Esophagus squamous epithelium (tissue), 5 donors: ENCODE data around the gene ARFGEF3. TPM values are rescaled to one million over a fixed set of nuclear protein-coding genes. Genes with fewer than 3 reads are reported as not detected.
"Not testable (repeated sequence)": the region's sequence is repeated elsewhere in the genome, so short reads cannot be mapped to it uniquely, and the experiment has no call there.

Source experiments
- DNase-seq: peaks from one replicate; lab custom pipeline; 2025; lab: John Stamatoyannopoulos, UW
- H3K27ac ChIP-seq, 4 donors: fragments of 200-600 bp; sonication (generic); one replicate each; pipeline ENCODE4 v1.5.1; 2016 to 2019; ENCODE audit warnings: mild to moderate bottlenecking in 1 of 4
- H3K27me3 ChIP-seq, 4 donors: fragments of 200-600 bp; sonication (generic); 1 replicate in 3 of 4; 2 replicates in 1 of 4; pipeline versions ENCODE4 v1.5.1 to v1.6.0; 2017 to 2021; ENCODE audit warnings: antibody characterized with exemption in 1 of 4
- H3K36me3 ChIP-seq, 3 donors: fragments of 200-600 bp; sonication (generic); one replicate each; pipeline ENCODE4 v1.5.1; 2016 to 2019
- H3K4me1 ChIP-seq, 3 donors: fragments of 200-600 bp; sonication (generic); one replicate each; pipeline ENCODE4 v1.5.1; 2017 to 2019
- H3K4me3 ChIP-seq, 4 donors: fragments of 200-600 bp; sonication (generic); 1 replicate in 3 of 4; 2 replicates in 1 of 4; pipeline ENCODE4 v1.5.1; 2016 to 2019; ENCODE audit warnings: mild to moderate bottlenecking in 2 of 4, moderate library complexity in 1 of 4
- H3K9me3 ChIP-seq, 3 donors: fragments of 200-600 bp; sonication (generic); one replicate each; pipeline ENCODE4 v1.5.1; 2016 to 2019
- CTCF ChIP-seq, 6 experiments: fragments of 450-650 bp in 4 of 6; fragments of 200-600 bp in 2 of 6; sonication (generic) in 2 of 6; IDR thresholded peaks; one replicate each; pipeline ENCODE4 v1.5.1; 2016 to 2019; ENCODE audit warnings: antibody characterized with exemption in 6 of 6, mild to moderate bottlenecking in 4 of 6, moderate library complexity in 4 of 6
- POLR2A ChIP-seq, 4 donors: fragments of 450-650 bp; IDR thresholded peaks; one replicate each; pipeline ENCODE4 v1.6.1; 2017; ENCODE audit warnings: antibody characterized with exemption in 4 of 4, mild to moderate bottlenecking in 4 of 4, moderate library complexity in 3 of 4
- WGBS, 2 donors: methylation state at CpG; one replicate each; pipeline ENCODE4 v1.1.5; 2018; 5-methylcytosine and 5-hydroxymethylcytosine counted together
- intact Hi-C: fragments of 100-400 bp; cut with DNase I; formaldehyde crosslinking; loops from one replicate; pipeline ENCODE4 v1.15.0; 2022
- total RNA-seq, 4 donors: library from RNA; depleted of rRNA; stranded (reverse); fragments of >200 nt; gene quantifications; one replicate each; pipeline ENCODE4 v1.1.0, GENCODE V29; 2016
- donor health status: DM: yes; HTN: yes; CAD: no.

ARFGEF3 gene
- total RNA-seq, 4 donors from 2014 or later: 0.92 to 1.0 (median 0.99) TPM

GRCh38 chr6:138116661-138116999 is 45.1 kb upstream of the ARFGEF3 start:
- no peak for DNase-seq
- H3K27me3 ChIP-seq: peaks cover 0 to 9% (median 0%) of the 10 kb centered on the region in 4 donors
- 58 to 60% methylated on average over 3 of the region's 3 CpGs for WGBS, 2 donors
- no peak for TF ChIP-seq POLR2A (IDR thresholded peaks at IDR 0.05)
- no peak for TF ChIP-seq CTCF (IDR thresholded peaks at IDR 0.05)
- no peaks in the 10 kb centered on the region for H3K36me3 ChIP-seq
- H3K27ac ChIP-seq: no peak overlapping the region
- peaks cover 0 to 8% (median 0%) of the 10 kb centered on the region in 3 donors for H3K4me1 ChIP-seq
- no peak overlapping the region for H3K4me3 ChIP-seq
- no peaks in the 10 kb centered on the region for H3K9me3 ChIP-seq
- intact Hi-C loops: loop anchor here (10.0 kb wide), 3 partner anchors 168 to 648 kb away; partner anchors contain the start of gene HEBP2

DNA sequence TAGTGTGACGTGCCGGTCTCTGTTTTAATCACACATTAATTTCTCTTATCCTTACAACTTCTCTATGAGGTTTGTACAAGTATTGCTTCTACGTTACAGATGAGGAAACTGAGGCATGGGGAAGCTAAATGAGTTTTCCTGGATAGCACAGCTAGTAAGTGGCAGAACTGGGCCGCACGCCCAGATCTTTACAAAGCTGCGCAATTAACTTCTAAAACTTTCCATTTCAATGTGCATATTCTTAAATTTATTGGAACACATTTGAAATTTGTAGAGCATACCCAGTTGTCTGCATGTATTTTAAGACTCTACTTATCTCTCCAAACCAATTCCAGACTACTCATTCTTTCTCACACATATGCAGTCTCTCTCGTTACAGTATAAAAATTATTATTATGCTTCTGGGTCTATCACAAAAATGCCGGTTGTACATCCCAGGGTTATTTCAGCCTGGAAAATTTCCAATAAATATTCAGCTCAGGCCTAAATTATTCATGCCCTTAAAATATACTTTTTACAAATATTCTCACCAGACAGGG is 44.3 kb upstream of the ARFGEF3 start:
- no peak overlapping the region for H3K4me3 ChIP-seq
- no peaks in the 10 kb centered on the region for H3K9me3 ChIP-seq
- H3K4me1 ChIP-seq: peaks cover 0 to 8% (median 0%) of the 10 kb centered on the region in 3 donors
- 82 to 86% methylated on average over 8 of the region's 8 CpGs for WGBS, 2 donors
- H3K27me3 ChIP-seq: peaks cover 0 to 9% (median 0%) of the 10 kb centered on the region in 4 donors
- no peak overlapping the region for H3K27ac ChIP-seq
- intact Hi-C loops: loop anchor here (10.0 kb wide), 3 partner anchors 167 to 647 kb away; partner anchors contain the start of gene HEBP2
- no peaks in the 10 kb centered on the region for H3K36me3 ChIP-seq
- no peak for DNase-seq
- TF ChIP-seq POLR2A (IDR thresholded peaks at IDR 0.05) (no peak), CTCF (IDR thresholded peaks at IDR 0.05) (no peak)

- H3K27me3 ChIP-seq, H3K27ac ChIP-seq, H3K4me1 ChIP-seq, DNase-seq, H3K36me3 ChIP-seq, H3K9me3 ChIP-seq, H3K4me3 ChIP-seq: not testable (repeated sequence)
- intact Hi-C loops: loop anchor here (10.0 kb wide), 3 partner anchors 166 to 646 kb away; partner anchors contain the start of gene HEBP2
- WGBS, 2 donors: 71 to 81% methylated on average over 1 of the region's 1 CpG
Measured at GRCh38 chr6:138119229-138119628, 42.5 kb upstream of the ARFGEF3 start.

DNA sequence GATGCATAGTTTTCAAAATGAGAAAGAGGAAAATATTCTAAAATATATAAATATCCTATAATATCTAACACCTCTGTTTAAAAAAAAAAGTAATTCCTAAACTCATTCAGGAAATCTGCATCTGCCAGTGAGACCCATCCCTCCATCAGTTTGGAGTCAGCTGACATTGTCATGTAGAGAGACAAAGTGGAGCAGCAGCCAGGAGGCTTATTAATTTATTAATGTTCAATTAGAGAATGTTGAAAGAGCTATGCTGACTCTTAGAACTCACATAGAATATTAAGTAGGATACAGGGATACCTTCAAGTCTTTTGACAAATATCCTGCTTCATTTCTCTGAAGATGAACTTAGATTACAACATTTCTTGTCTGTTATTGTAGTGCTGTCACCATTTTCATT is 41.8 kb upstream of the ARFGEF3 start:
- Histone ChIP-seq H3K27me3 (peaks cover 0 to 6% (median 0%) of the 10 kb centered on the region in 4 donors), H3K4me3 (no peak overlapping the region), H3K27ac (no peak overlapping the region), H3K9me3 (no peaks in the 10 kb centered on the region), H3K36me3 (no peaks in the 10 kb centered on the region), H3K4me1 (peaks cover 0 to 8% (median 0%) of the 10 kb centered on the region in 3 donors)
- intact Hi-C loops: loop anchor here (10.0 kb wide), 3 partner anchors 165 to 645 kb away; partner anchors contain the start of gene HEBP2
- no peak for TF ChIP-seq CTCF (IDR thresholded peaks at IDR 0.05)
- TF ChIP-seq POLR2A (IDR thresholded peaks at IDR 0.05): no peak
- DNase-seq: no peak

DNA sequence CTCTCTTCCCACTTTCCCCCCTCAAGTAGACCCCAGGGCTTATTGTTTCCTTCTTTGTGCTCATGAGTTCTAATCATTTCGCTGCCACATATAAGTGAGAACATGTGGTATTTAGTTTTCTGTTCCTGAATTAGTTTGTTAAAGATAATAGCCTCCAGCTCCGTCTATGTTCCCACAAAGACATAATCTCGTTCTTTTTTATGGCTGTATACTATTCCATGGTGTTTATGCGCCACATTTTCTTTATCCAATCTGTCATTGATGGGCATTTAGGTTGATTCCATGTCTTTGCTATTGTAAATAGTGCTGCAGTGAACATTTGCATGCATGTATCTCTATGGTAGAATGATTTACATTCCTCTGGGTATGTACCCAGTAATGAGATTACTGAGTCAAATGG is 37.6 kb upstream of the ARFGEF3 start:
- Histone ChIP-seq H3K4me1 (no peaks in the 10 kb centered on the region), H3K36me3 (no peaks in the 10 kb centered on the region), H3K4me3 (no peak overlapping the region), H3K9me3 (no peaks in the 10 kb centered on the region), H3K27me3 (no peaks in the 10 kb centered on the region), H3K27ac (no peak overlapping the region)
- 73 to 85% methylated on average over 4 of the region's 4 CpGs for WGBS, 2 donors
- DNase-seq: no peak
- intact Hi-C loops: no loop called here
- TF ChIP-seq POLR2A (IDR thresholded peaks at IDR 0.05) (no peak), CTCF (IDR thresholded peaks at IDR 0.05) (no peak)
